NT2/D1 (cell line): ENCODE measurements around the gene COQ10A.

Experiments used
- YY1 ChIP-seq: IDR thresholded peaks from 2 replicates; pipeline ENCODE4 v1.6.1; 2011; ENCODE audit not compliant: insufficient read length, insufficient read depth
- ZNF274 ChIP-seq: IDR thresholded peaks from 2 replicates; pipeline ENCODE4 v1.6.1; 2011; ENCODE audit warnings: mild to moderate bottlenecking, low read depth, low read length

DNA sequence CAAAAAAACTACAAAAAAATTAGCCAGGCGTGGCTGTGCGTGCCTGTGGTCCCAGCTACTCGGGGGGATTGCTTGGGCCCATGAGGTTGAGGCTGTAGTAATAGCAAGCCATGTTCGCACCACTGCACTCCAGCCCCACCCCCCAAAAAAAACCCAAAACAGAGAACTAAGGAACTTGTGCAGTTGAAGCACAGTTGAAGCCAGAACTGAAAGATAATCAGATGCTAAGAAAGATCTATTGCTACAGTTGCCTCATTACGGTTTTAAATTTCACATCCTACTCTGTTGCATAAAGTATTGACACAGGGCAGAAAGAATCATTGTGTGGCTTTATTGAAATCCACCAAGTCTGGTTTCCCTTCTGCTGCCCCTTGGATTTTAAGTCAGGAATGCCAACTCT lies 29.6 kb downstream of the COQ10A start:
- no peak for TF ChIP-seq YY1
- TF ChIP-seq ZNF274 = no peak
